Stimulated activated CD4-positive, alpha-beta T cell treated with anti-CD3 and anti-CD28 coated beads, Interleukin-12 subunit alpha, Interleukin-12 subunit beta, amount 100 ng/mL, for 48 hours (primary cell): ENCODE results near the gene COL21A1.

Source experiments
- DNase-seq, 3 donors: peaks; one replicate each; pipeline ENCODE4 v3.0.0-alpha.2; 2020; ENCODE audit warnings: low read depth in 2 of 3, low spot score in 1 of 3

The COL21A1 gene

GRCh38 chr6:56188429-56188828 lies 59.0 kb downstream of the COL21A1 start:
- no peak for DNase-seq

- no peak for DNase-seq
These were observed 59.7 kb downstream of the COL21A1 start for GRCh38 chr6:56187686-56188085.

- no peak for DNase-seq
These were observed 70.6 kb downstream of the COL21A1 start for GRCh38 chr6:56176741-56177140.

- no peak for DNase-seq
These were observed 74.2 kb downstream of the COL21A1 start for GRCh38 chr6:56173228-56173627.

- no peak for DNase-seq
These were observed 75.2 kb downstream of the COL21A1 start for GRCh38 chr6:56172144-56172543.

GRCh38 chr6:56169366-56169765 lies 78.0 kb downstream of the COL21A1 start:
- DNase-seq = no peak

GRCh38 chr6:56168596-56168995 lies 78.8 kb downstream of the COL21A1 start:
- DNase-seq = no peak

- no peak for DNase-seq
These were observed 85.3 kb downstream of the COL21A1 start for GRCh38 chr6:56162081-56162480.

- DNase-seq = no peak
These were observed 86.9 kb downstream of the COL21A1 start for GRCh38 chr6:56160489-56160888.

- DNase-seq = no peak
These were observed 88.8 kb downstream of the COL21A1 start for GRCh38 chr6:56158571-56158970.

GRCh38 chr6:56156643-56157042 lies 90.7 kb downstream of the COL21A1 start:
- DNase-seq = no peak

- DNase-seq = no peak
These were observed 91.7 kb downstream of the COL21A1 start for GRCh38 chr6:56155634-56156141.

GRCh38 chr6:56154076-56154475 lies 93.3 kb downstream of the COL21A1 start:
- no peak for DNase-seq

- DNase-seq = no peak
These were observed 94.8 kb downstream of the COL21A1 start for GRCh38 chr6:56152611-56153010.

GRCh38 chr6:56151609-56152224 lies 95.7 kb downstream of the COL21A1 start:
- DNase-seq = no peak

- DNase-seq = no peak
These were observed 98.7 kb downstream of the COL21A1 start for GRCh38 chr6:56148488-56149186.

GRCh38 chr6:56147766-56148165 lies 99.6 kb downstream of the COL21A1 start:
- DNase-seq = no peak

GRCh38 chr6:56146086-56146485 lies 101.3 kb downstream of the COL21A1 start:
- DNase-seq = no peak

- no peak for DNase-seq
These were observed 101.8 kb downstream of the COL21A1 start for GRCh38 chr6:56145616-56146015.

GRCh38 chr6:56144538-56145324 lies 102.6 kb downstream of the COL21A1 start:
- DNase-seq = no peak

GRCh38 chr6:56143796-56144195 lies 103.6 kb downstream of the COL21A1 start:
- DNase-seq = no peak

GRCh38 chr6:56140090-56140489 lies 107.3 kb downstream of the COL21A1 start:
- no peak for DNase-seq
